Ascending aorta (tissue), 2 donors: ENCODE measurements around the gene MX2. TPM values are rescaled to one million over a fixed set of nuclear protein-coding genes. Genes with fewer than 3 reads are reported as not detected.

Source experiments
- DNase-seq, 2 donors: peaks; one replicate each; pipeline ENCODE4 v3.0.0-alpha.2; 2019; ENCODE audit warnings: low spot score in 2 of 2
- H3K27ac ChIP-seq, 2 donors: fragments of 200-600 bp; sonication (generic); one replicate each; pipeline ENCODE4 v1.5.1; 2016 to 2017; ENCODE audit warnings: mild to moderate bottlenecking in 1 of 2
- H3K27me3 ChIP-seq: fragments of 200-600 bp; sonication (generic); one replicate; pipeline ENCODE4 v1.5.1; 2017
- H3K36me3 ChIP-seq, 2 donors: fragments of 200-600 bp; sonication (generic); one replicate each; pipeline ENCODE4 v1.5.1; 2016
- H3K4me1 ChIP-seq, 2 donors: fragments of 200-600 bp; sonication (generic); one replicate each; pipeline ENCODE4 v1.5.1; 2016 to 2017; ENCODE audit warnings: mild to moderate bottlenecking in 1 of 2
- H3K4me3 ChIP-seq, 2 donors: fragments of 200-600 bp; sonication (generic); one replicate each; pipeline ENCODE4 v1.5.1; 2016 to 2017; ENCODE audit warnings: mild to moderate bottlenecking in 1 of 2
- H3K9me3 ChIP-seq, 2 donors: fragments of 200-600 bp; sonication (generic); one replicate each; pipeline ENCODE4 v1.5.1; 2016
- intact Hi-C: fragments of 100-400 bp; cut with DNase I; formaldehyde crosslinking; loops from one replicate; pipeline ENCODE4 v1.15.1; 2023
- total RNA-seq: library from RNA; depleted of rRNA; stranded (reverse); fragments of >200 nt; gene quantifications from one replicate; pipeline ENCODE4 v1.1.0, GENCODE V29; 2016
- TF ChIP-seq, protein P1 (sequence below), 3 experiments: fragments of 200-600 bp in 2 of 3; fragments of 450-650 bp in 1 of 3; sonication (generic) in 2 of 3; IDR thresholded peaks; one replicate each; pipeline ENCODE4 v1.5.1; 2016 to 2019; ENCODE audit warnings: antibody characterized with exemption in 3 of 3, mild to moderate bottlenecking in 1 of 3, moderate library complexity in 1 of 3

Gene MX2
- total RNA-seq, 1 donor from 2014 or later, result 9.7 TPM

DNA sequence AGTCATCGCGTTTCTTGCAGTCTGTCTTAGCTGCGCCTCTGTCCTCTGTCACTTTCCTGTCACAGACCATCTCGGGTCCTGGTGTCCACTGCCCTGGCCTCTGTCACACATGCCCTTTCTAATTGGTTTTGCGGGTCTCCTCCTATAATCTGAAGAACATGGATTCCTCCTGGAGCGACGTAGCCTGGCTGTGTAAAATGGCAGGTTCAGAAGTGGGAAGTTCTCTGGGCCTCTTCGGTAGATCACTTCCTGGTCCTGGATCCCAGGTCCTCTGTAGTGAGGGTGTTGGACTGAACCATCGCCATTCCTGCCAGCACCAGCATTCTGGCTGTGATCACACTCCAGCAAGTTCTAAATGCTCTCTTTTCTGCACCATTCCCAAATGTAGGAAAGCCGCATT, 44.4 kb upstream of the MX2 start:
- Histone ChIP-seq H3K4me1 (peaks cover 0 to 7% of the 10 kb centered on the region in 2 donors), H3K36me3 (no peaks in the 10 kb centered on the region), H3K4me3 (no peak overlapping the region), H3K27me3 (no peaks in the 10 kb centered on the region), H3K27ac (no peak overlapping the region), H3K9me3 (no peaks in the 10 kb centered on the region)
- DNase-seq, result no peak
- TF ChIP-seq, protein P1, sequence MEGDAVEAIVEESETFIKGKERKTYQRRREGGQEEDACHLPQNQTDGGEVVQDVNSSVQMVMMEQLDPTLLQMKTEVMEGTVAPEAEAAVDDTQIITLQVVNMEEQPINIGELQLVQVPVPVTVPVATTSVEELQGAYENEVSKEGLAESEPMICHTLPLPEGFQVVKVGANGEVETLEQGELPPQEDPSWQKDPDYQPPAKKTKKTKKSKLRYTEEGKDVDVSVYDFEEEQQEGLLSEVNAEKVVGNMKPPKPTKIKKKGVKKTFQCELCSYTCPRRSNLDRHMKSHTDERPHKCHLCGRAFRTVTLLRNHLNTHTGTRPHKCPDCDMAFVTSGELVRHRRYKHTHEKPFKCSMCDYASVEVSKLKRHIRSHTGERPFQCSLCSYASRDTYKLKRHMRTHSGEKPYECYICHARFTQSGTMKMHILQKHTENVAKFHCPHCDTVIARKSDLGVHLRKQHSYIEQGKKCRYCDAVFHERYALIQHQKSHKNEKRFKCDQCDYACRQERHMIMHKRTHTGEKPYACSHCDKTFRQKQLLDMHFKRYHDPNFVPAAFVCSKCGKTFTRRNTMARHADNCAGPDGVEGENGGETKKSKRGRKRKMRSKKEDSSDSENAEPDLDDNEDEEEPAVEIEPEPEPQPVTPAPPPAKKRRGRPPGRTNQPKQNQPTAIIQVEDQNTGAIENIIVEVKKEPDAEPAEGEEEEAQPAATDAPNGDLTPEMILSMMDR (IDR thresholded peaks at IDR 0.05), result no peak
- intact Hi-C loops, result no loop called here

DNA sequence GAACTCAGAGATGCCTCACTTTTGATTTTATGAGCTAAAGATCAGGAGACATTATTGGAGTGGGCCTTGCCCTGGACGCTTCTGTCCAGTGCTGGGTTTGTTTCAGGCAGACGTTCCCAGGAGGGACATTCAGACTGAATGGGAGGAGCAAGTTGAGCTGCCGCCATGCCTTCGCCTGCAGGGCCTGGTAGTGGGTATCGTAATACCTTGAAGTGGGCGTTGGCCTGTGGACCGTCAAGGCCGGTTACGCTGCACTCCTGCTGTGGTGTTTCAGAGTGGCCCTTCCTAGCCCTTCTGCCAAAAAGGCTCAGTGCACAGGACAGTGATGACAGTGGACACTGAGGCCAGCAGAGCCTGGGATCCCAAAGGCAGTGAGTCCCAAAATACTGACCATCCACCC, 43.6 kb upstream of the MX2 start:
- no peak overlapping the region for H3K27ac ChIP-seq
- intact Hi-C loops, result no loop called here
- DNase-seq, result no peak

DNA sequence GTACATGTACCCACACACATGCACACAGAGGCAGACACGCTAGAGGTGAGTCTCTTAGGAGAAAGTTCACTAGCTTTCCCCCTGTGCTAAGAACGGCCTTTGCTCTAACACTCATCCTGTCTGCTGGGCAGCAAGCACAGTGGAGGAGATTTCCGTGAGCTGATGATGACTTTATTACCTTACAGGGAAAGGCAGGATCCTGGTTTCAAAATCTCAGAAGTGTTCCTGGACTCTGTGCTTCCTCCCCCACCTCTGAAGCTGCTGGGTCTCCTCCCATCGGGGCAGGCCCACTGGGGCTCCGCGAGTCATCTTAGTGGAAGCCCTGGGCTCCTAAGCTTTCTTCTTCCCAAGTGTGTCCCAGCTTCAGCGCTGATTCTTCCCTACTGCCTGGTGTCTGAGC, 42.6 kb upstream of the MX2 start:
- intact Hi-C loops, result no loop called here
- TF ChIP-seq, protein P1 (IDR thresholded peaks at IDR 0.05), result no peak
- no peaks in the 10 kb centered on the region for H3K36me3 ChIP-seq
- no peaks in the 10 kb centered on the region for H3K9me3 ChIP-seq
- H3K27me3 ChIP-seq, result no peaks in the 10 kb centered on the region
- no peak for DNase-seq
- H3K4me3 ChIP-seq, result no peak overlapping the region
- peaks cover 0 to 7% of the 10 kb centered on the region in 2 donors for H3K4me1 ChIP-seq
- no peak overlapping the region for H3K27ac ChIP-seq

More for the DNA sequence above, 43.6 kb upstream of the MX2 start:
- peaks cover 0 to 7% of the 10 kb centered on the region in 2 donors for H3K4me1 ChIP-seq
- H3K36me3 ChIP-seq, result no peaks in the 10 kb centered on the region
- no peak overlapping the region for H3K4me3 ChIP-seq
- no peaks in the 10 kb centered on the region for H3K27me3 ChIP-seq
- TF ChIP-seq, protein P1 (IDR thresholded peaks at IDR 0.05), result no peak
- H3K9me3 ChIP-seq, result no peaks in the 10 kb centered on the region

DNA sequence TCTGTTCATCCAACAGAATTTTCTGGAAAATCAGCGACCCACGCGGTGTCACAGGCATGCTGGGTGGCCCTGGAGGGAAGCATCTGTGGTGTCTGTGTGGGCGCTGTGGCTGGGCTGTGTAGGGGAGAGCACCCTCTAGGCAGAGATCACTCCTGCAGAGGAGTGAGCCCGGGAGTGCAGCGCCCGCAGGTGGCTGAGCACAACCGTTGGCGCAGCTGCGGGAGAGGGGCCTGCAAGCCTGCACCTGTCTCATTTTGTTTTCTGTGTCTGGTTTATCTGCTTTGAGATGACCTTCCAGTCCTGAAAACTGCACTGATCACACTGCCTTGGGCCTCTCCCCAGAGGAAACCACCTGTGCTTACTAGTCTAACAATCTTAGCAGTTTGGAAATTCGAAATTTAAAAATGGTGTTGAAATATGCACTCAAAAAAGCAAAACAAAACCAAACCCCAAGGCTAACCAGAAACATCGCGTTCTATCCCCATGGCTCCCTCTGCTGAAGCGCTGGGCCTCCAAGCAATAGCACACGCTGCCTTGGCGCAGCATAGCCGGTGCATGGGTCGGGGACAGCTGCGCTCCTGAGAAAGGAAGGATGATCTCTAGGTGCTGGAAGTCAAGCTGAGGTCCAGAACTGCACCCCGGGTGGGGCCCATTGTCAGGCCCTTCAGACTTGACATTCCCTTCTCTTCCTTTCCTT, 40.5 kb upstream of the MX2 start:
- Histone ChIP-seq H3K36me3 (no peaks in the 10 kb centered on the region), H3K4me1 (peaks cover 0 to 5% of the 10 kb centered on the region in 2 donors), H3K9me3 (no peaks in the 10 kb centered on the region), H3K27me3 (no peaks in the 10 kb centered on the region), H3K4me3 (no peak overlapping the region), H3K27ac (no peak overlapping the region)
- no peak for DNase-seq
- intact Hi-C loops, result no loop called here
- TF ChIP-seq, protein P1 (IDR thresholded peaks at IDR 0.05), result no peak

DNA sequence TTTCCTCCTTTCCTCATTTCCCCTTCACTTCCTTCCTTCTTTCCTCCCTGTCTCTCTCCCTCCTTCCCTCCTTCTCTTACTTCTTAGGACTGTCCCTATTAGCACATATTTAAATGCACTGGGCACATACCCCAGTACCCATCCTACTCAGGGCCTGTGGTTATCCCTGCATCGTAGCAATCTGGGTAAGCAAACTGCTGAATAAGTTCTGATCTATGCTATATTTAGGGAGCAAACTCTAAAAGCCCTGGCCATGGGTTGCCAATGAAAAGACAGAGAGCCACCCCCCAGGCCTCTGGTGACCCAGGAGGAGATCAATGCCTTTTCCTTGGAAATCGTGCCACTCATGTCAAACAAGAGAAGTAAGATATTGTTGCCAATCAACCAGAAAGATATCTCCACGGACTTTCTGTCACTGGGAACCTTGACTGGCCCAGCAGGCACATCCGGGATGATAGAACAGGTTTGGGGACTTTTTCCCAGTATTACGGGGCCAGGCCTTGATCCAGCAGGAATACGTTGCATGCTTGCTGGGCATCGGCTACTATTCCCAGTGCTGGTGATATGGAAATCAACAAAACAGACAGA, 39.8 kb upstream of the MX2 start:
- Histone ChIP-seq H3K36me3 (no peaks in the 10 kb centered on the region), H3K27ac (no peak overlapping the region), H3K4me1 (no peaks in the 10 kb centered on the region), H3K4me3 (no peak overlapping the region), H3K9me3 (no peaks in the 10 kb centered on the region), H3K27me3 (no peaks in the 10 kb centered on the region)
- TF ChIP-seq, protein P1 (IDR thresholded peaks at IDR 0.05), result no peak
- DNase-seq, result no peak
- intact Hi-C loops, result no loop called here
